SK-MEL-5 (cell line): Measurements from ENCODE around the gene DDX5. TPM values are rescaled to one million over a fixed set of nuclear protein-coding genes. Genes with fewer than 3 reads are reported as not detected.

Source experiments
- DNase-seq: peaks from one replicate; pipeline ENCODE4 v3.0.0-alpha.2; 2016; ENCODE audit warnings: low read depth, low spot score
- in situ Hi-C: cut with HindIII; loops from 2 replicates; pipeline ENCODE4 v1.10.0; 2016; ENCODE audit warnings: low sequenced_read_pairs, high pct_unique_total_duplicates, low pct_unique_long_range_greater_than_20kb
- polyA plus RNA-seq, 2 experiments: library from polyadenylated mRNA; depleted of rRNA; stranded (reverse); fragments of >200 nt; gene quantifications; 2 replicates each; pipeline ENCODE4 v1.2.3, GENCODE V29; 2015
- total RNA-seq: library from RNA; depleted of rRNA; stranded (reverse); fragments of >200 nt; shearing (Covaris generic); gene quantifications from 2 replicates; pipeline ENCODE4 v1.2.3, GENCODE V29; 2014; rRNA removed

The DDX5 gene
- total RNA-seq: 335 and 349 TPM in 2 replicates
- 1,548 and 1,910 TPM in 2 replicates for polyA plus RNA-seq (2015; cell fraction: cytosol; rRNA removed)
- 8,083 and 8,559 TPM in 2 replicates for polyA plus RNA-seq (2015; cell fraction: nucleus; rRNA removed)

DNA sequence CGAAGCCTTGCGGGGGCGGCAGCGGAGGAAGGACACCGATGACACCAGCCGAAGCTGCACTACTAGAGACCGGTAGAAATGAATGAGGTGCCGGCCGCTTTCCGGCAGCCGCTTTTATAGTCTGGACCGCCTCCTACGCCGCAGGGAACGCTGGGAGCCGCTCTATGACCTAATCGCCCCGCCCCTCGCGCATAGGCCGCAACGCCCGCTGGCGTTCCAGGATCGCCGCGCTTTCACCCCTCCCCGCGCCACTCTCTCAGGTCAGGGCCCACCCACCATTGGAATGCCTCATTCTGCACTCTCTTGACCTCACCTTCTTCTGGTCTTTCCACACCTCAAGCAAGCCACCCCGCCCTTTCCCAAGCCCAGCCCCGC lies at the start of gene DDX5:
Gene DDX5 (minus strand): TSS at position 89 of the 375 bp plus-strand sequence. CDS start 170 bp downstream, outside the sequence.
- in situ Hi-C loops: no loop called here

DNA sequence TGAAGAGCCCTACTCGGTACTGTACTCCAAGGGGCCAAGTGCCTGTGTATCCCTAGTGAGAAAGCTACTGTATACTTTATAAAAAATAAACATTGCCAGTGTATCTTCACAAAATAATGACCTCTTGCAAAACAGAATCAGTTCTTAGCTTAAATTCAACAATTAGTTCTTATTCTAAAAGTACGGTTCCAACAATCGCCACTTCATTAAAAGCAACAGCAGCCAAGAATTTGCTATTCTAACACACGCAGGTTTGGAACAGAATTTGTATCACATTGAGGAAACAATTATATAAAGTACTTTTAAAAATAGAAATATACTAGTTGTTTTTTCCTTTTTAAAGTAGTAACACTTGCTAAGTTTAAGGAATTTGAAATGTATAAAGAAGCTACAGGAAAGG lies 49.2 kb upstream of the DDX5 start:
- in situ Hi-C loops: no loop called here
- DNase-seq: no peak

More for the DNA sequence above, at the start of gene DDX5:
- DNase-seq: peak; percentile 99

DNA sequence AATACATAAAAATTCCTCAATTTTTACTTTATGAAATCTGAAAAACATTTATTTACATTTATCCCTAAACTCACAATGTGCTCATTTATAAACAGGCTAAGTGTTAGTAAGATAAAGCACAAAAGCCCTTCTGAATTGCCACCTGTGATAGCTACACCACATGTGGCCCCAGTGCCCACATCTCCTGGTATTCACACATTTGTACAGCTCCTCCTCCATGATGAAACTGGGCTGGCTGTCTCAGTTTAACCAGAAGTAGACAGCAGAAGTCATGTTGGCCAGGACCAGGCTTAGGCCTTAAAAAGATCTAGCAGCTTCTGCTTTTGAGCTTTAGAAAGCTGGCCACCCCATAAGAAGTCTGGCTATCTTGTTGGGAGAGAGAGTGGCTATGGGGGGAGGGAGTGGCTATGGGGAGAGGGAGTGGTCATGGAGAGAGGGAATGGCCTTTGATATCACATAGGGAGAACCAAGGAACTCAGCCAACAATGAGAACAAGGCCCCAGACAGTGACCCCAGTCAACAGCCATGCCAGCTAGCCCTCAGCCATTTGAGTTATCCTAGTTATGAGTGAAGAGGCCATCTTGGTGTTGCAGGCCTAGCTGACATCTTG lies 48.0 kb upstream of the DDX5 start:
- peak; percentile 37 for DNase-seq
- in situ Hi-C loops: no loop called here

GRCh38 chr17:64551461-64551860 lies 45.4 kb upstream of the DDX5 start:
- in situ Hi-C loops: no loop called here

DNA sequence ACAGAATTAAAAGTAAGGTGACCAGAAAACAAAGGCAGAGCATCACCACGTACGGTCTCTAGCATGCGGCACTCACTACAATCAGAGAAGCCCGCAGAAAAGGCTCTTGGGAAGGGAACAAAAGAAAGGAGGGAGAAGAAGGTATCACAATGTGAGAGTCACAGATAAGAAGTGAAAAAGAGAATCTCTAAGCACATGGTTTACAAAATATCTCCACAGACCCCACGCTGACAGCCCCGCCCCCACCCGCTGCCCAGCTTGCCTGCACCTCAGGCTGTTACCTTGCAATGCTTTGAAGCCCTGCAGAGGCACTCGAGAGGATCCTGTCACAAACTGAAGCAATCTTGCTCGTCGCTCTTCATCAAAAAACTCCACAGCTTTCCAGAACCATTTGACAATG lies 41.2 kb upstream of the DDX5 start:
- in situ Hi-C loops: no loop called here
- no peak for DNase-seq

More at GRCh38 chr17:64551461-64551860, 45.4 kb upstream of the DDX5 start:
- DNase-seq: no peak

DNA sequence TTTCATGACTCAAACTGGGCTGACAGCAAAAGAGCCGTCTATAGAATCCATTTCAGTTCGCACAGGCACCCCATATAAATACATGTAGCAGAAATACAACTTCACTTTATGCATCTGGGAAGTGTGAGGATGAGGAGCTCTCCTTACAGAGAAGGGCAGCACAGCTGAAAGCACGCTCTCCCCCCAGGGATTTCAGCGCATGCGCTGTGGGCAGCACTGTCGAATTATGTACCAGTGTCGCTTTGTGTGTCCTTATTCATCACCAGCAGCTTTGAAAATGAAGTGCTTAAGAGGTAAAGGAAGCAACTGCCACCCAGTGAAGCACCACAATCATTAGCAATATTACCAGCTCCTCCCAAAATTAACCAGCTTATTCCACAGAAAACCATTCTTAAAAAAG lies 40.6 kb upstream of the DDX5 start:
- DNase-seq: no peak
- in situ Hi-C loops: no loop called here

- no peak for DNase-seq
- in situ Hi-C loops: no loop called here
These were observed 38.7 kb upstream of the DDX5 start for GRCh38 chr17:64544742-64545141.

GRCh38 chr17:64540118-64540776 lies 34.2 kb upstream of the DDX5 start:
- DNase-seq: no peak
- in situ Hi-C loops: no loop called here

- no peak for DNase-seq
- in situ Hi-C loops: no loop called here
These were observed 32.5 kb upstream of the DDX5 start for GRCh38 chr17:64538508-64539130.

DNA sequence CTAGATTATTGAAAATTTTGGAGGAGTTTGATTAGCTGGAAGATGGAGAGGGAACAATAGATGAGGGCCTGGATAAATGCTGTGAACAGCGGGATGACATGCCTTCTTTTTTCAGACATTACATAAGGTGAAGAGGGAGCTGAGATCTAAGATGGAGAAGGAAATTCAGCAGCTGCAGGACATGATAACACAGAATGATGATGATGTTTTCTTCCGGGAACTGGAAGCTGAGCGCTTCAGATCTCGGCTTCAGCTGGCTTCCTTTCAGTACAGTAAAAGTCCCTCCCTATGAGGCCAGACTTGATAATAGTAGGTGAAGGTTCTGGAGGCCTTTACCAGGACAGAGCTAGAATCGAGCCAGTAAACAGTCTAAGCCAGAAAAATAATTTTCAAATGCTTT lies 31.4 kb upstream of the DDX5 start:
- DNase-seq: no peak
- in situ Hi-C loops: no loop called here

- DNase-seq: no peak
- in situ Hi-C loops: no loop called here
These were observed 30.8 kb upstream of the DDX5 start for GRCh38 chr17:64536913-64537312.

- in situ Hi-C loops: no loop called here
- no peak for DNase-seq
These were observed 29.3 kb upstream of the DDX5 start for GRCh38 chr17:64535357-64535756.

DNA sequence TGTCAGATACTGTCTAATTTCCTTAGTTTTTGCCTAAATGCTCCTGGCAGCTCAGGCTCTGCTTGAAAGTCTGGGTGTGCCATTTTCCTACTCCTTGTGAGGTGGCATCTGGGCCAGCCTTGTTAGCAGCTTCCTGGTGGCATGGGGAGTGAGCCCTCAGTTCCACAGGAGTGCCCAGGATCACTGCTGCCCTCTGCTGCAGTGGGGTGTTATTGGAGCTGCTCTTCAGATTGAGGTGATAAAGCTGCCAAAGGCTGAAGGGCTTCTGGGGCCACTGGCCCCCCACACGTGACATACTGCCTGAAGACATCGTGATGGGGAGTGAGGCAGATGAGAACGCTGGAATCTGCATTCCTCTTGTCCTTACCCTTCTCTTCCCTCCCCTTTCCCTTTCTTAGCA lies 28.1 kb upstream of the DDX5 start:
- in situ Hi-C loops: no loop called here
- peak; percentile 53 for DNase-seq

- DNase-seq: no peak
- in situ Hi-C loops: no loop called here
These were observed 27.7 kb upstream of the DDX5 start for GRCh38 chr17:64533784-64534183.

GRCh38 chr17:64532409-64532808 lies 26.3 kb upstream of the DDX5 start:
- in situ Hi-C loops: no loop called here
- DNase-seq: no peak

DNA sequence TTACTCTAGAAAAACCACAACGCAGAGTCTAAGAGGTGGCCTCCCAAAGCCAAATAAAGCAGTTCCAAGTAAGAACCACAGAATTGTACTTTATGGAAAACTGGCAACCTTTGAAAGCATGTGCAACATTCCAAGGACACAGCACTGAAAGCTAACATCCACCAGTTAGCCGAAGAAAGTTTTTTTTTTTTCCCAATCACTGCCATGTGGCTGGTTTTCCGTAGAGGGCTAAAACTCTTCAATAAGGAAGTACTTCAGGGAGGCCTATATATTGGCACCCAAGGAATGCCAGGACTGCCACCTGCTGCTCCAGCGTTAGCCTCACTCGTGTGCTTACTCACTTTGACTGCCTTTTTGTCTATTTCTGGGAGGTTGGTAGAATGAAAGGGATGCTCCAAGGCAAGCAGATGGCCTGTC lies 25.9 kb upstream of the DDX5 start:
- in situ Hi-C loops: no loop called here
- DNase-seq: no peak

DNA sequence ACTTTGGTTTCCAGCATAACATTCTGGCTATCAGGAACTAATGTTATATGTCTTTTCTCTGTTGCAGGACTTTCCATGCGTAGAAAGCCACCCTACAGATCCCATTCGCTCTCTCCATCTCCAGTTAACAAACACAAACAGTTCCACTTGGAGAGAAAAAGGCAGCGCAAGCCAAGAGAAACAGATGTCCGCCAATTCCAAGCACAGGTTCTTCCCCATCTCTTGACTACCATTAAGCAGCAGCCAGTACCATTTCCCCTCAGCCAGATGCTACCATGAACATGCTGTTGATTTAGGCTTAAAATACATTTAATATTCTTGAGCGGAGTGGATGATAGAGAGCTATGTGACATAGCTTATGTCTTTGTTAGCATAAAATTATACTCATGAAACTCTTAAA lies 23.1 kb upstream of the DDX5 start:
- no peak for DNase-seq
- in situ Hi-C loops: no loop called here

- DNase-seq: no peak
These were observed 21.8 kb upstream of the DDX5 start for GRCh38 chr17:64527914-64528313.

DNA sequence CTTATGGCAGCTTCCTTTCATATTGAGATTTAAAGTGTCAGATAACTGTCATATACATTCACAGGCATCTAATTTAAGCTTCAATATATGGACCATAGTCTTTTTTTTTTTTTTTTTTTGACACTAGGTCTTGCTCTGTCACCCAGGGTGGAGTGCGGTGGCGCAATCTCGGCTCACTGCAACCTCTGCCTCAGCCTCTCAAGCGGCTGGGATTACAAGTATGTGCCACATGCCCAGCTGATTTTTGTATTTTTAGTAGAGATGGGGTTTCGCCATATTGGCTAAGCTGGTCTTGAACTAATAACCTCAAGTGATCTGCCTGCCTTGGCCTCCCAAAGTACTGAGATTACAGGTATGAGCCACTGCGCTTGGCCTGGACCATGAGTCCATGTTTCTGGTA lies 14.3 kb upstream of the DDX5 start:
- in situ Hi-C loops: no loop called here
- DNase-seq: no peak

More at GRCh38 chr17:64527914-64528313, 21.8 kb upstream of the DDX5 start:
- in situ Hi-C loops: no loop called here
